Sigmoid colon (tissue), 7 donors: Measurements from ENCODE around the gene ISYNA1. TPM values are rescaled to one million over a fixed set of nuclear protein-coding genes. Genes with fewer than 3 reads are reported as not detected.

Experiments
- DNase-seq: peaks from one replicate; pipeline ENCODE4 v3.0.0-alpha.2; 2019
- H3K27ac ChIP-seq, 4 donors: fragments of 200-600 bp; sonication (generic); one replicate each; pipeline ENCODE4 v1.5.1; 2016 to 2019; ENCODE audit warnings: mild to moderate bottlenecking in 1 of 4
- H3K27me3 ChIP-seq, 3 donors: fragments of 200-600 bp; sonication (generic); one replicate each; pipeline ENCODE4 v1.5.1; 2019; ENCODE audit warnings: mild to moderate bottlenecking in 1 of 3
- H3K36me3 ChIP-seq, 4 donors: fragments of 200-600 bp; sonication (generic); one replicate each; pipeline ENCODE4 v1.5.1; 2016 to 2019
- H3K4me1 ChIP-seq, 4 donors: fragments of 200-600 bp; sonication (generic); one replicate each; pipeline ENCODE4 v1.5.1; 2017 to 2019
- H3K4me3 ChIP-seq, 4 donors: fragments of 200-600 bp; sonication (generic); one replicate each; pipeline ENCODE4 v1.5.1; 2017 to 2019; ENCODE audit warnings: mild to moderate bottlenecking in 2 of 4, moderate library complexity in 1 of 4
- H3K9me3 ChIP-seq, 4 donors: fragments of 200-600 bp in 3 of 4; sonication (generic) in 3 of 4; one replicate each; pipeline versions ENCODE4 v1.5.1 to v1.6.1; 2013 to 2019
- EP300 ChIP-seq, 4 donors: sonication (generic); formaldehyde crosslinking; IDR thresholded peaks; one replicate each; pipeline ENCODE4 v1.6.1; 2017; ENCODE audit warnings: antibody characterized with exemption in 4 of 4
- POLR2A ChIP-seq, 2 donors: fragments of 450-650 bp; IDR thresholded peaks; one replicate each; pipeline ENCODE4 v1.6.1; 2016; ENCODE audit warnings: antibody characterized with exemption in 2 of 2, mild to moderate bottlenecking in 2 of 2, moderate library complexity in 2 of 2
- POLR2AphosphoS5 ChIP-seq, 4 donors: sonication (generic); formaldehyde crosslinking; IDR thresholded peaks; one replicate each; pipeline ENCODE4 v1.6.1; 2017; ENCODE audit warnings: antibody characterized with exemption in 4 of 4
- WGBS, 2 donors: extraction: QIAGEN DNeasy Blood & Tissue Kit; methylation state at CpG; one replicate each; pipeline ENCODE4 v1.1.7; 2013; 5-methylcytosine and 5-hydroxymethylcytosine counted together
- intact Hi-C: fragments of 100-400 bp; cut with DNase I; formaldehyde crosslinking; loops from one replicate; pipeline ENCODE4 v1.15.1; 2023
- polyA plus RNA-seq, 3 donors: library from polyadenylated mRNA; stranded (reverse); fragments of 200-250 nt; gene quantifications; one replicate each; pipeline ENCODE4 v1.2.3, GENCODE V29; 2013
- total RNA-seq, 4 donors: library from RNA; depleted of rRNA; stranded (reverse); fragments of >200 nt; gene quantifications; one replicate each; pipeline ENCODE4 v1.1.0, GENCODE V29; 2016
- TF ChIP-seq, protein P1 (sequence below), 4 experiments: fragments of 450-650 bp in 3 of 4; fragments of 200-600 bp in 1 of 4; IDR thresholded peaks; one replicate each; pipeline ENCODE4 v1.5.1; 2016 to 2019; ENCODE audit warnings: antibody characterized with exemption in 4 of 4, mild to moderate bottlenecking in 3 of 4, moderate library complexity in 2 of 4
- donor health status: healthy with polysubstance abuse.
- donor health status: Bipolar disorder and iron deficiency.
- donor health status: healthy.

The ISYNA1 gene
- total and polyA plus RNA-seq, 7 donors: 3.7 to 18.7 (median 10.2) TPM

DNA sequence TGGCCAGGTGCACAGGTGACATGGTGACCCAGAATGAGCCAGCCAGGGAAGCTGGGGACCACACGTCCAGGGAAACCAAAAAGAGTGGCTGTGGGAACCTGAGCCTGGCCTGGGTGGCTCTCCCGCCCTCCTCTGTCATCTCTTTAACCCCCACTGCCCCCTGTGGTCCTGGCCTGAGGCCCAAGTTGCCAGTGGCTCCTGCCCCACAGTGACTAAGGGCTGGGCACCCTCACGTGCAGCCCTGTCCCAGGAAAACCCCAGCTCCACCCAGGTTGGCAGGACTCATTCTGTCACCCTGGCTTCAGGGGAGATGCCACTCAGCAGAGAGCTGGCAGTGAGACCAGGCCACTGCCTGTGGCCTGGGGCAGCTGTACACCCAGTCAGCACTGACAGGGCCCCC is 30.6 kb upstream of the ISYNA1 start:
- no peak overlapping the region for H3K4me3 ChIP-seq
- no peak overlapping the region for H3K27ac ChIP-seq
- TF ChIP-seq, protein P1, sequence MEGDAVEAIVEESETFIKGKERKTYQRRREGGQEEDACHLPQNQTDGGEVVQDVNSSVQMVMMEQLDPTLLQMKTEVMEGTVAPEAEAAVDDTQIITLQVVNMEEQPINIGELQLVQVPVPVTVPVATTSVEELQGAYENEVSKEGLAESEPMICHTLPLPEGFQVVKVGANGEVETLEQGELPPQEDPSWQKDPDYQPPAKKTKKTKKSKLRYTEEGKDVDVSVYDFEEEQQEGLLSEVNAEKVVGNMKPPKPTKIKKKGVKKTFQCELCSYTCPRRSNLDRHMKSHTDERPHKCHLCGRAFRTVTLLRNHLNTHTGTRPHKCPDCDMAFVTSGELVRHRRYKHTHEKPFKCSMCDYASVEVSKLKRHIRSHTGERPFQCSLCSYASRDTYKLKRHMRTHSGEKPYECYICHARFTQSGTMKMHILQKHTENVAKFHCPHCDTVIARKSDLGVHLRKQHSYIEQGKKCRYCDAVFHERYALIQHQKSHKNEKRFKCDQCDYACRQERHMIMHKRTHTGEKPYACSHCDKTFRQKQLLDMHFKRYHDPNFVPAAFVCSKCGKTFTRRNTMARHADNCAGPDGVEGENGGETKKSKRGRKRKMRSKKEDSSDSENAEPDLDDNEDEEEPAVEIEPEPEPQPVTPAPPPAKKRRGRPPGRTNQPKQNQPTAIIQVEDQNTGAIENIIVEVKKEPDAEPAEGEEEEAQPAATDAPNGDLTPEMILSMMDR (IDR thresholded peaks at IDR 0.05): no peak
- peak; percentile 63 for DNase-seq
- H3K36me3 ChIP-seq: peaks cover 0 to 30% (median 4%) of the 10 kb centered on the region in 4 donors
- H3K9me3 ChIP-seq: no peaks in the 10 kb centered on the region
- intact Hi-C loops: loop anchor here (10.0 kb wide), 1 partner anchor 186 kb away; no protein-coding TSS in a partner anchor
- WGBS, 2 donors: 69 to 78% methylated on average over 3 of the region's 3 CpGs
- no peaks in the 10 kb centered on the region for H3K27me3 ChIP-seq
- H3K4me1 ChIP-seq: peaks cover 0 to 58% (median 56%) of the 10 kb centered on the region in 4 donors

DNA sequence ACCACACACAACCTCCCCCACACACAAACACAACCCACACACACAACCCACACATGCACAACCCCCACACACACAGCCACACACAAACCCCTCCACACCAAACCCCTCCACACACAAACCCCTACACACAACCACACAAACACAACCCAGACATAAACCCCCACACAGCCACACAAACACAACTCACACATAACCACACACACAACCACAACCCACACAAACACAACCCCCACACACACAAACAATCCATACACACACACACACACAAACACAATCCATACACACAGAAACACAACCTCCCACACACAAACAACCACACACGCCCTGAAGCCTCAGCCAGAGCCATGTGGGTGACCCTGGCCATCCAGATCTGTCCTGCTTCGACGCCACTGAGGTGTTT is 30.0 kb upstream of the ISYNA1 start:
- H3K4me1 ChIP-seq: peaks cover 0 to 56% (median 52%) of the 10 kb centered on the region in 4 donors
- intact Hi-C loops: loop anchor here (10.0 kb wide), 1 partner anchor 187 kb away; no protein-coding TSS in a partner anchor

DNA sequence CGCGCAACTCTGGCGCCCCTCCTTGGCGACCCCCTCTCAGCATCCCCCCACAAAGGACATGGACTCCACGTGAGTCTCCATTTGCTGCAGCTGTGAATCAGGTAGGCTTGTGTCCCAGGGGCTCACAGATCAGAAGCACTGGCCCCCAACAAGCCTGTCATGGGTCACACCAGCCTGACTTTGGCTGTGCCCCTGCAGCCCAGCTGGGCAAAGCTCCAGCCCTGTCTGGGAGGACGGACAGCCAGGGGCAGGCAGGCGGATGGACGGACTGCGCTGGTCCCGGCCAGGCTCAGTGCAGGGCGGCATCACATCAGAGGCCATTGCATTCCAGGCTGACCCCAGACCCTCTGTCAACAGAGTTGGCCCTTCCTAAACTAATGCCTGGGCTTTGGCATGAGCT is 28.4 kb upstream of the ISYNA1 start:
- DNase-seq: peak; percentile 66
- intact Hi-C loops: loop anchor here (10.0 kb wide), 1 partner anchor 188 kb away; no protein-coding TSS in a partner anchor
- TF ChIP-seq, protein P1 (IDR thresholded peaks at IDR 0.05): no peak
- TF ChIP-seq EP300 (IDR thresholded peaks at IDR 0.05): no peak
- TF ChIP-seq POLR2A (IDR thresholded peaks at IDR 0.05): no peak
- TF ChIP-seq POLR2AphosphoS5 (IDR thresholded peaks at IDR 0.05): no peak
- no peaks in the 10 kb centered on the region for H3K9me3 ChIP-seq
- peaks cover 0 to 17% (median 2%) of the 10 kb centered on the region in 4 donors for H3K36me3 ChIP-seq
- H3K4me1 ChIP-seq: peaks cover 0 to 71% (median 59%) of the 10 kb centered on the region in 4 donors
- H3K27me3 ChIP-seq: no peaks in the 10 kb centered on the region
- H3K4me3 ChIP-seq: no peak overlapping the region
- 93 to 97% methylated on average over 11 of the region's 11 CpGs for WGBS, 2 donors
- H3K27ac ChIP-seq: peak overlapping the region; percentile 6 to 92 (median 85)

More for the DNA sequence above, 30.0 kb upstream of the ISYNA1 start:
- H3K9me3 ChIP-seq: no peaks in the 10 kb centered on the region
- H3K4me3 ChIP-seq: no peak overlapping the region
- no peak for TF ChIP-seq EP300 (IDR thresholded peaks at IDR 0.05)
- TF ChIP-seq, protein P1 (IDR thresholded peaks at IDR 0.05): no peak
- no peak for TF ChIP-seq POLR2AphosphoS5 (IDR thresholded peaks at IDR 0.05)
- TF ChIP-seq POLR2A (IDR thresholded peaks at IDR 0.05): no peak
- H3K36me3 ChIP-seq: peaks cover 0 to 29% (median 4%) of the 10 kb centered on the region in 4 donors
- DNase-seq: no peak
- 87 to 94% methylated on average over 3 of the region's 3 CpGs for WGBS, 2 donors
- no peak overlapping the region for H3K27ac ChIP-seq
- H3K27me3 ChIP-seq: no peaks in the 10 kb centered on the region

DNA sequence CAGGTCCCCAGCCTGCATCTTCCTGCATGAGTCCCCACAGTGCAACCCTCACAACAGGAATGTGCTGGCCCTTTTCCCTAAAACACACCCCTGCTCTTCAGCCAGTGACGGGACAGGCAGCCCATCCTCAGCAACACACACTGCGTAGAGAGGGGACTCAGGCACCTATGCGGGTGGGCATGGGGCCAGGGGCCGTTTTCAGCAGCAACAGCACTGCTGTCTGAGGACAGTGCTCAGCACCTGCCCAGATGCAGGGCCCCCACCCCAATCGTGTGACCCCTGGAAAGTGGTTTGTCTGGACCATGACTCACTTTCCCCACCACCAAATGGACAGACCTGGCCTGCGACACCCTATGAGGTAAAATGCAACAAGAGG is 28.0 kb upstream of the ISYNA1 start:
- 87 to 93% methylated on average over 6 of the region's 6 CpGs for WGBS, 2 donors
- H3K27ac ChIP-seq: peak overlapping the region; percentile 69 to 92 (median 85)
- intact Hi-C loops: loop anchor here (10.0 kb wide), 1 partner anchor 189 kb away; no protein-coding TSS in a partner anchor
- no peak overlapping the region for H3K4me3 ChIP-seq
- TF ChIP-seq POLR2AphosphoS5 (IDR thresholded peaks at IDR 0.05) (no peak), EP300 (IDR thresholded peaks at IDR 0.05) (no peak), POLR2A (IDR thresholded peaks at IDR 0.05) (no peak)
- TF ChIP-seq, protein P1 (IDR thresholded peaks at IDR 0.05): no peak
- peak; percentile 69 for DNase-seq
- H3K36me3 ChIP-seq: peaks cover 0 to 17% (median 4%) of the 10 kb centered on the region in 4 donors
- peaks cover 0 to 75% (median 63%) of the 10 kb centered on the region in 4 donors for H3K4me1 ChIP-seq
- no peaks in the 10 kb centered on the region for H3K27me3 ChIP-seq
- H3K9me3 ChIP-seq: no peaks in the 10 kb centered on the region
